Stimulated activated CD8-positive, alpha-beta memory T cell treated with anti-CD3 and anti-CD28 coated beads, Interleukin-15, amount 100 ng/mL, for 4 hours (primary cell): ENCODE results near the gene EMX2.

Source experiments
- DNase-seq, 2 donors: peaks; one replicate each; pipeline ENCODE4 v3.0.0-alpha.2; 2020; ENCODE audit warnings: low read depth in 2 of 2

EMX2 gene

GRCh38 chr10:117544711-117545140 lies 2.2 kb downstream of the EMX2 start:
- no peak for DNase-seq

- DNase-seq = no peak
Observed at GRCh38 chr10:117545141-117546019, 2.8 kb downstream of the EMX2 start.

- DNase-seq = no peak
Observed at GRCh38 chr10:117546020-117546580, 3.6 kb downstream of the EMX2 start.

- DNase-seq = no peak
Observed at GRCh38 chr10:117546581-117547015, 4.1 kb downstream of the EMX2 start.

GRCh38 chr10:117547016-117547715 lies 4.6 kb downstream of the EMX2 start:
- no peak for DNase-seq

- DNase-seq = no peak
Observed at GRCh38 chr10:117547716-117548668, 5.4 kb downstream of the EMX2 start.

GRCh38 chr10:117549100-117549585 lies 6.6 kb downstream of the EMX2 start:
- no peak for DNase-seq

- DNase-seq = no peak
Observed at GRCh38 chr10:117550076-117550475, 7.5 kb downstream of the EMX2 start.

- DNase-seq = no peak
Observed at GRCh38 chr10:117550599-117551329, 8.2 kb downstream of the EMX2 start.

- DNase-seq = no peak
Observed at GRCh38 chr10:117551330-117552155, 9.0 kb downstream of the EMX2 start.

GRCh38 chr10:117552156-117552631 lies 9.6 kb downstream of the EMX2 start:
- no peak for DNase-seq

- DNase-seq = no peak
Observed at GRCh38 chr10:117552701-117553141, 10.2 kb downstream of the EMX2 start.

- no peak for DNase-seq
Observed at GRCh38 chr10:117553142-117553814, 10.7 kb downstream of the EMX2 start.

- DNase-seq = no peak
Observed at GRCh38 chr10:117553815-117554172, 11.2 kb downstream of the EMX2 start.

GRCh38 chr10:117554241-117554814 lies 11.8 kb downstream of the EMX2 start:
- no peak for DNase-seq

GRCh38 chr10:117555017-117555416 lies 12.5 kb downstream of the EMX2 start:
- DNase-seq = no peak

- no peak for DNase-seq
Observed at GRCh38 chr10:117555863-117556262, 13.3 kb downstream of the EMX2 start.

- DNase-seq = no peak
Observed at GRCh38 chr10:117556356-117556755, 13.8 kb downstream of the EMX2 start.

- DNase-seq = no peak
Observed at GRCh38 chr10:117559712-117560111, 17.2 kb downstream of the EMX2 start.
